ENCODE measurements around the gene DNM1.

GRCh38 chr9:128185979-128186965 is 16.9 kb upstream of the DNM1 start:
- TF ChIP-seq CTCF (IDR thresholded peaks at IDR 0.05) (no peak), POLR2A (IDR thresholded peaks at IDR 0.05) (no peak)

All from testis (tissue), 2 donors.